ENCODE data around the gene ECT2.

Gene ECT2

DNA sequence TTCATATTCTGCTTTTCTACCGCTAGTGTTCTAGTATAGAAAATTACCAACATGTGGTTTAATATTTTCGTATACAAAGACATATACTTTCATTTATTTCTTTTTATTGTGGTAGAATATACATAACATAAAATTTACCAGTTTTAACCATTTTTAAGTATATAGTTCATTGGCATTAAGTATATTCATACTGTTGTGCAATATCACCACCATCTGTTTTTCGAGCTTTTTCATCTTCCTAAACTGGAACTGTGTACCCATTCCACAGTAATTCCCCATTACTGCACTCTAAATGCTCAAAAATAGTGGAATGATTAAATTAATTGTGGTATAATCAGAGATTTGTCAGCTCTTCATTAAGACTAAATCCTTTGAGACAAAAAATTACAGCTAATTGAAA is 62.9 kb downstream of the ECT2 start:
- no peak for TF ChIP-seq GABPA (IDR thresholded peaks at IDR 0.05; ENCODE audit: low read depth)
- TF ChIP-seq, protein P1, sequence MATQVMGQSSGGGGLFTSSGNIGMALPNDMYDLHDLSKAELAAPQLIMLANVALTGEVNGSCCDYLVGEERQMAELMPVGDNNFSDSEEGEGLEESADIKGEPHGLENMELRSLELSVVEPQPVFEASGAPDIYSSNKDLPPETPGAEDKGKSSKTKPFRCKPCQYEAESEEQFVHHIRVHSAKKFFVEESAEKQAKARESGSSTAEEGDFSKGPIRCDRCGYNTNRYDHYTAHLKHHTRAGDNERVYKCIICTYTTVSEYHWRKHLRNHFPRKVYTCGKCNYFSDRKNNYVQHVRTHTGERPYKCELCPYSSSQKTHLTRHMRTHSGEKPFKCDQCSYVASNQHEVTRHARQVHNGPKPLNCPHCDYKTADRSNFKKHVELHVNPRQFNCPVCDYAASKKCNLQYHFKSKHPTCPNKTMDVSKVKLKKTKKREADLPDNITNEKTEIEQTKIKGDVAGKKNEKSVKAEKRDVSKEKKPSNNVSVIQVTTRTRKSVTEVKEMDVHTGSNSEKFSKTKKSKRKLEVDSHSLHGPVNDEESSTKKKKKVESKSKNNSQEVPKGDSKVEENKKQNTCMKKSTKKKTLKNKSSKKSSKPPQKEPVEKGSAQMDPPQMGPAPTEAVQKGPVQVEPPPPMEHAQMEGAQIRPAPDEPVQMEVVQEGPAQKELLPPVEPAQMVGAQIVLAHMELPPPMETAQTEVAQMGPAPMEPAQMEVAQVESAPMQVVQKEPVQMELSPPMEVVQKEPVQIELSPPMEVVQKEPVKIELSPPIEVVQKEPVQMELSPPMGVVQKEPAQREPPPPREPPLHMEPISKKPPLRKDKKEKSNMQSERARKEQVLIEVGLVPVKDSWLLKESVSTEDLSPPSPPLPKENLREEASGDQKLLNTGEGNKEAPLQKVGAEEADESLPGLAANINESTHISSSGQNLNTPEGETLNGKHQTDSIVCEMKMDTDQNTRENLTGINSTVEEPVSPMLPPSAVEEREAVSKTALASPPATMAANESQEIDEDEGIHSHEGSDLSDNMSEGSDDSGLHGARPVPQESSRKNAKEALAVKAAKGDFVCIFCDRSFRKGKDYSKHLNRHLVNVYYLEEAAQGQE (IDR thresholded peaks at IDR 0.05; ENCODE audit: insufficient replicate concordance, low read depth): no peak
- TF ChIP-seq POLR2AphosphoS5 (IDR thresholded peaks at IDR 0.05; ENCODE audit: low read depth): no peak
- TF ChIP-seq, protein P2, sequence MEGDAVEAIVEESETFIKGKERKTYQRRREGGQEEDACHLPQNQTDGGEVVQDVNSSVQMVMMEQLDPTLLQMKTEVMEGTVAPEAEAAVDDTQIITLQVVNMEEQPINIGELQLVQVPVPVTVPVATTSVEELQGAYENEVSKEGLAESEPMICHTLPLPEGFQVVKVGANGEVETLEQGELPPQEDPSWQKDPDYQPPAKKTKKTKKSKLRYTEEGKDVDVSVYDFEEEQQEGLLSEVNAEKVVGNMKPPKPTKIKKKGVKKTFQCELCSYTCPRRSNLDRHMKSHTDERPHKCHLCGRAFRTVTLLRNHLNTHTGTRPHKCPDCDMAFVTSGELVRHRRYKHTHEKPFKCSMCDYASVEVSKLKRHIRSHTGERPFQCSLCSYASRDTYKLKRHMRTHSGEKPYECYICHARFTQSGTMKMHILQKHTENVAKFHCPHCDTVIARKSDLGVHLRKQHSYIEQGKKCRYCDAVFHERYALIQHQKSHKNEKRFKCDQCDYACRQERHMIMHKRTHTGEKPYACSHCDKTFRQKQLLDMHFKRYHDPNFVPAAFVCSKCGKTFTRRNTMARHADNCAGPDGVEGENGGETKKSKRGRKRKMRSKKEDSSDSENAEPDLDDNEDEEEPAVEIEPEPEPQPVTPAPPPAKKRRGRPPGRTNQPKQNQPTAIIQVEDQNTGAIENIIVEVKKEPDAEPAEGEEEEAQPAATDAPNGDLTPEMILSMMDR (IDR thresholded peaks at IDR 0.05; ENCODE audit: insufficient read depth, low read length): no peak
- TF ChIP-seq SPI1 (IDR thresholded peaks at IDR 0.05; ENCODE audit: borderline replicate concordance, low read depth): no peak
- Histone ChIP-seq H3K4me3 (replicated peaks; ENCODE audit: insufficient read depth, low read length) (no peak overlapping the region), H3K27me3 (ENCODE audit: insufficient read depth, poor library complexity, severe bottlenecking) (no peaks in the 10 kb centered on the region), H3K27ac (replicated peaks) (no peak overlapping the region)
- no peak for DNase-seq (ENCODE audit: low read depth in 1 of 2, low spot score in 1 of 2)

GRCh38 chr3:172814738-172815137 is 64.2 kb downstream of the ECT2 start:
- no peak overlapping the region for H3K4me3 ChIP-seq (replicated peaks; ENCODE audit: insufficient read depth, low read length)
- no peak for TF ChIP-seq POLR2AphosphoS5 (IDR thresholded peaks at IDR 0.05; ENCODE audit: low read depth)
- no peak for TF ChIP-seq GABPA (IDR thresholded peaks at IDR 0.05; ENCODE audit: low read depth)
- TF ChIP-seq, protein P2 (IDR thresholded peaks at IDR 0.05; ENCODE audit: insufficient read depth, low read length): no peak
- TF ChIP-seq, protein P1 (IDR thresholded peaks at IDR 0.05; ENCODE audit: insufficient replicate concordance, low read depth): no peak
- no peak for TF ChIP-seq SPI1 (IDR thresholded peaks at IDR 0.05; ENCODE audit: borderline replicate concordance, low read depth)
- no peak for DNase-seq (ENCODE audit: low read depth in 1 of 2, low spot score in 1 of 2)
- no peaks in the 10 kb centered on the region for H3K27me3 ChIP-seq (ENCODE audit: insufficient read depth, poor library complexity, severe bottlenecking)
- H3K27ac ChIP-seq (replicated peaks): no peak overlapping the region

- Histone ChIP-seq H3K27ac (replicated peaks) (no peak overlapping the region), H3K27me3 (ENCODE audit: insufficient read depth, poor library complexity, severe bottlenecking) (no peaks in the 10 kb centered on the region), H3K4me3 (replicated peaks; ENCODE audit: insufficient read depth, low read length) (no peak overlapping the region)
- TF ChIP-seq, protein P1 (IDR thresholded peaks at IDR 0.05; ENCODE audit: insufficient replicate concordance, low read depth): no peak
- TF ChIP-seq GABPA (IDR thresholded peaks at IDR 0.05; ENCODE audit: low read depth) (no peak), POLR2AphosphoS5 (IDR thresholded peaks at IDR 0.05; ENCODE audit: low read depth) (no peak), SPI1 (IDR thresholded peaks at IDR 0.05; ENCODE audit: borderline replicate concordance, low read depth) (no peak)
- TF ChIP-seq, protein P2 (IDR thresholded peaks at IDR 0.05; ENCODE audit: insufficient read depth, low read length): no peak
- no peak for DNase-seq (ENCODE audit: low read depth in 1 of 2, low spot score in 1 of 2)
Measured at GRCh38 chr3:172815857-172816256, 65.3 kb downstream of the ECT2 start.
